ENCODE data around the gene SLC10A1.

DNA sequence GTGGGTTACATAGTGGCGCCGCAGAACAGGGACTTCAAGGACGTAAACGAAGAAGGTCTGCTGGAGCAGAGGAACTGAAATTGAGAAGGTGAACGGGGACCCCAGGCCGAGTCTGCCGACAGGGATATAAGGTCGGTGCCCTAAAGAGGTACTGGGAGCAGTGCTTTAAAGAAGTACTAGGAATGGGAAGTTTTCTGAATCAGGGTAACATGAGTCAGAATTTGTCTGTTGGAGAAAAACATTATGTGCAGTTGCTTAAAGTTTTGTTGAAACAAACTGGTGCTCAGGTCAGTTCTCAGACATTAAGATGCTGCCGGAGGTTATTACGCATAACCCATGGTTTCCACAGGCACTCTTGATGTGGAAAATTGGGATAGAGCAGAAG is 14.8 kb upstream of the SLC10A1 start:
- TF ChIP-seq, protein P1, sequence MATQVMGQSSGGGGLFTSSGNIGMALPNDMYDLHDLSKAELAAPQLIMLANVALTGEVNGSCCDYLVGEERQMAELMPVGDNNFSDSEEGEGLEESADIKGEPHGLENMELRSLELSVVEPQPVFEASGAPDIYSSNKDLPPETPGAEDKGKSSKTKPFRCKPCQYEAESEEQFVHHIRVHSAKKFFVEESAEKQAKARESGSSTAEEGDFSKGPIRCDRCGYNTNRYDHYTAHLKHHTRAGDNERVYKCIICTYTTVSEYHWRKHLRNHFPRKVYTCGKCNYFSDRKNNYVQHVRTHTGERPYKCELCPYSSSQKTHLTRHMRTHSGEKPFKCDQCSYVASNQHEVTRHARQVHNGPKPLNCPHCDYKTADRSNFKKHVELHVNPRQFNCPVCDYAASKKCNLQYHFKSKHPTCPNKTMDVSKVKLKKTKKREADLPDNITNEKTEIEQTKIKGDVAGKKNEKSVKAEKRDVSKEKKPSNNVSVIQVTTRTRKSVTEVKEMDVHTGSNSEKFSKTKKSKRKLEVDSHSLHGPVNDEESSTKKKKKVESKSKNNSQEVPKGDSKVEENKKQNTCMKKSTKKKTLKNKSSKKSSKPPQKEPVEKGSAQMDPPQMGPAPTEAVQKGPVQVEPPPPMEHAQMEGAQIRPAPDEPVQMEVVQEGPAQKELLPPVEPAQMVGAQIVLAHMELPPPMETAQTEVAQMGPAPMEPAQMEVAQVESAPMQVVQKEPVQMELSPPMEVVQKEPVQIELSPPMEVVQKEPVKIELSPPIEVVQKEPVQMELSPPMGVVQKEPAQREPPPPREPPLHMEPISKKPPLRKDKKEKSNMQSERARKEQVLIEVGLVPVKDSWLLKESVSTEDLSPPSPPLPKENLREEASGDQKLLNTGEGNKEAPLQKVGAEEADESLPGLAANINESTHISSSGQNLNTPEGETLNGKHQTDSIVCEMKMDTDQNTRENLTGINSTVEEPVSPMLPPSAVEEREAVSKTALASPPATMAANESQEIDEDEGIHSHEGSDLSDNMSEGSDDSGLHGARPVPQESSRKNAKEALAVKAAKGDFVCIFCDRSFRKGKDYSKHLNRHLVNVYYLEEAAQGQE (IDR thresholded peaks at IDR 0.05; ENCODE audit: unreplicated experiment), result no peak
- TF ChIP-seq EZH2 (IDR thresholded peaks at IDR 0.05; ENCODE audit: low read depth, unreplicated experiment) (no peak), EZH2phosphoT487 (IDR thresholded peaks at IDR 0.05; ENCODE audit: unreplicated experiment) (no peak), POLR2AphosphoS5 (IDR thresholded peaks at IDR 0.05; ENCODE audit: low read depth) (no peak)
- TF ChIP-seq, protein P2, sequence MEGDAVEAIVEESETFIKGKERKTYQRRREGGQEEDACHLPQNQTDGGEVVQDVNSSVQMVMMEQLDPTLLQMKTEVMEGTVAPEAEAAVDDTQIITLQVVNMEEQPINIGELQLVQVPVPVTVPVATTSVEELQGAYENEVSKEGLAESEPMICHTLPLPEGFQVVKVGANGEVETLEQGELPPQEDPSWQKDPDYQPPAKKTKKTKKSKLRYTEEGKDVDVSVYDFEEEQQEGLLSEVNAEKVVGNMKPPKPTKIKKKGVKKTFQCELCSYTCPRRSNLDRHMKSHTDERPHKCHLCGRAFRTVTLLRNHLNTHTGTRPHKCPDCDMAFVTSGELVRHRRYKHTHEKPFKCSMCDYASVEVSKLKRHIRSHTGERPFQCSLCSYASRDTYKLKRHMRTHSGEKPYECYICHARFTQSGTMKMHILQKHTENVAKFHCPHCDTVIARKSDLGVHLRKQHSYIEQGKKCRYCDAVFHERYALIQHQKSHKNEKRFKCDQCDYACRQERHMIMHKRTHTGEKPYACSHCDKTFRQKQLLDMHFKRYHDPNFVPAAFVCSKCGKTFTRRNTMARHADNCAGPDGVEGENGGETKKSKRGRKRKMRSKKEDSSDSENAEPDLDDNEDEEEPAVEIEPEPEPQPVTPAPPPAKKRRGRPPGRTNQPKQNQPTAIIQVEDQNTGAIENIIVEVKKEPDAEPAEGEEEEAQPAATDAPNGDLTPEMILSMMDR (conservative IDR thresholded peaks at IDR 0.05; ENCODE audit: low read depth in 2 of 2), result no peak
- TF ChIP-seq, protein P3, sequence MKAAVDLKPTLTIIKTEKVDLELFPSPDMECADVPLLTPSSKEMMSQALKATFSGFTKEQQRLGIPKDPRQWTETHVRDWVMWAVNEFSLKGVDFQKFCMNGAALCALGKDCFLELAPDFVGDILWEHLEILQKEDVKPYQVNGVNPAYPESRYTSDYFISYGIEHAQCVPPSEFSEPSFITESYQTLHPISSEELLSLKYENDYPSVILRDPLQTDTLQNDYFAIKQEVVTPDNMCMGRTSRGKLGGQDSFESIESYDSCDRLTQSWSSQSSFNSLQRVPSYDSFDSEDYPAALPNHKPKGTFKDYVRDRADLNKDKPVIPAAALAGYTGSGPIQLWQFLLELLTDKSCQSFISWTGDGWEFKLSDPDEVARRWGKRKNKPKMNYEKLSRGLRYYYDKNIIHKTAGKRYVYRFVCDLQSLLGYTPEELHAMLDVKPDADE (IDR thresholded peaks at IDR 0.05), result no peak

All from GM23338 (cell line).